Measurements from ENCODE around the gene SCTR. TPM values are rescaled to one million over a fixed set of nuclear protein-coding genes. Genes with fewer than 3 reads are reported as not detected.

Gene SCTR
- total and polyA plus RNA-seq, 2 of the 13 experiments (the other 11 are each of a cell fraction or from before 2014, with no cell fraction given), result not detected

DNA sequence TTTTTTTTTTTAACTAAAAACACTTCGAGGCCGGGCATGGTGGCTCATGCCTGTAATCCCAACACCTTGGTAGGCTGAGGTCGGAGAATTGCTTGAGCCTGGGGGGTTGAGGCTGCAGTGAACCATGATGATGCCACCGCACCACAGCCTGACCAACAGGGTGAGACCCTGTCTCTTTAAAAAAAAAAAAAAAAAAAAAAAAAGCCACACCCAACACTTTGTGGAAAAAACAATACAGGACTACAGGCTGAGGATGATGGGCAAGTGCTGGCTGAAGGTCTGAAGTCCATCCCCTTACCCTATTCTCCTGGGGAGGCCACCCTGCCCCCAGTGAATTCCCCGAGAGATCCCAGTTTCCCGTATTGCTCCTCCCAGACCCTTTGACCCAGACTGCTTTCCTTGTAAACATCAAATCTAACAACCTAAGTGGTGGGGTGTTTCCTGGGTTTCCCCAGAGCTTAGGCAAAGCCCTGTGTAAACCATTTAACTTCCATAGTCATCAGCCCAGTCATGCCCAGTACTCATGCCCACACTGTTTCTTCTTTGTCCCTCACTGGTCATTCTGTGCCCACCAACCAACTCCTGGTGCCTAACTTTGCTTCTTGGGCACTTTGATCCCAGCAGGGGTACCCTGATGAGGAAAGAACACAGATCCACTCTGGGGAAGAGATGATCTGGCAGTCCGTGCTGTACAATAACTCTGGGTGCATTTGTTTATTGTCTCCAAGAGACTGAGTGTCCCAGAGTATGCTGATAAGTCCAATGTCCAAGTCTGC is 98.5 kb downstream of the SCTR start (continued):
- TF ChIP-seq, protein P1, sequence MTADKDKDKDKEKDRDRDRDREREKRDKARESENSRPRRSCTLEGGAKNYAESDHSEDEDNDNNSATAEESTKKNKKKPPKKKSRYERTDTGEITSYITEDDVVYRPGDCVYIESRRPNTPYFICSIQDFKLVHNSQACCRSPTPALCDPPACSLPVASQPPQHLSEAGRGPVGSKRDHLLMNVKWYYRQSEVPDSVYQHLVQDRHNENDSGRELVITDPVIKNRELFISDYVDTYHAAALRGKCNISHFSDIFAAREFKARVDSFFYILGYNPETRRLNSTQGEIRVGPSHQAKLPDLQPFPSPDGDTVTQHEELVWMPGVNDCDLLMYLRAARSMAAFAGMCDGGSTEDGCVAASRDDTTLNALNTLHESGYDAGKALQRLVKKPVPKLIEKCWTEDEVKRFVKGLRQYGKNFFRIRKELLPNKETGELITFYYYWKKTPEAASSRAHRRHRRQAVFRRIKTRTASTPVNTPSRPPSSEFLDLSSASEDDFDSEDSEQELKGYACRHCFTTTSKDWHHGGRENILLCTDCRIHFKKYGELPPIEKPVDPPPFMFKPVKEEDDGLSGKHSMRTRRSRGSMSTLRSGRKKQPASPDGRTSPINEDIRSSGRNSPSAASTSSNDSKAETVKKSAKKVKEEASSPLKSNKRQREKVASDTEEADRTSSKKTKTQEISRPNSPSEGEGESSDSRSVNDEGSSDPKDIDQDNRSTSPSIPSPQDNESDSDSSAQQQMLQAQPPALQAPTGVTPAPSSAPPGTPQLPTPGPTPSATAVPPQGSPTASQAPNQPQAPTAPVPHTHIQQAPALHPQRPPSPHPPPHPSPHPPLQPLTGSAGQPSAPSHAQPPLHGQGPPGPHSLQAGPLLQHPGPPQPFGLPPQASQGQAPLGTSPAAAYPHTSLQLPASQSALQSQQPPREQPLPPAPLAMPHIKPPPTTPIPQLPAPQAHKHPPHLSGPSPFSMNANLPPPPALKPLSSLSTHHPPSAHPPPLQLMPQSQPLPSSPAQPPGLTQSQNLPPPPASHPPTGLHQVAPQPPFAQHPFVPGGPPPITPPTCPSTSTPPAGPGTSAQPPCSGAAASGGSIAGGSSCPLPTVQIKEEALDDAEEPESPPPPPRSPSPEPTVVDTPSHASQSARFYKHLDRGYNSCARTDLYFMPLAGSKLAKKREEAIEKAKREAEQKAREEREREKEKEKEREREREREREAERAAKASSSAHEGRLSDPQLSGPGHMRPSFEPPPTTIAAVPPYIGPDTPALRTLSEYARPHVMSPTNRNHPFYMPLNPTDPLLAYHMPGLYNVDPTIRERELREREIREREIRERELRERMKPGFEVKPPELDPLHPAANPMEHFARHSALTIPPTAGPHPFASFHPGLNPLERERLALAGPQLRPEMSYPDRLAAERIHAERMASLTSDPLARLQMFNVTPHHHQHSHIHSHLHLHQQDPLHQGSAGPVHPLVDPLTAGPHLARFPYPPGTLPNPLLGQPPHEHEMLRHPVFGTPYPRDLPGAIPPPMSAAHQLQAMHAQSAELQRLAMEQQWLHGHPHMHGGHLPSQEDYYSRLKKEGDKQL (CRISPR knock-in tag; IDR thresholded peaks at IDR 0.05; ENCODE audit: low read depth), result peak; percentile 84
- TF ChIP-seq FOXK2 (IDR thresholded peaks at IDR 0.05) (peak; percentile 68), ZEB1 (IDR thresholded peaks at IDR 0.05; ENCODE audit: insufficient replicate concordance, low read depth) (peak; percentile 68), SOX6 (IDR thresholded peaks at IDR 0.05) (no peak), SOX6 (CRISPR knock-in tag; IDR thresholded peaks at IDR 0.05) (peak; percentile 96), ZNF17 (CRISPR knock-in tag; IDR thresholded peaks at IDR 0.05) (no peak), GFI1 (CRISPR knock-in tag; IDR thresholded peaks at IDR 0.05; ENCODE audit: borderline replicate concordance) (peak; percentile 64; the same call in 1 of the 2 replicates), ZNF737 (CRISPR knock-in tag; IDR thresholded peaks at IDR 0.05; ENCODE audit: borderline replicate concordance) (no peak), FOXM1 (CRISPR knock-in tag; IDR thresholded peaks at IDR 0.05) (no peak), CBX2 (IDR thresholded peaks at IDR 0.05; ENCODE audit: low read depth, low read length) (no peak), CBX2 (CRISPR knock-in tag; IDR thresholded peaks at IDR 0.05; ENCODE audit: low read depth) (0 out of 2 replicates have a peak, but pooled peaks have one; percentile 35), SMAD3 (CRISPR knock-in tag; IDR thresholded peaks at IDR 0.05) (peak; percentile 82; the same call in 1 of the 2 replicates), KDM2A (CRISPR knock-in tag; IDR thresholded peaks at IDR 0.05; ENCODE audit: borderline replicate concordance, low read depth) (peak; percentile 50), DNMT3B (CRISPR knock-in tag; conservative IDR thresholded peaks at IDR 0.05) (0 out of 2 replicates have a peak, but pooled peaks have one; percentile 40), ISL2 (CRISPR knock-in tag; IDR thresholded peaks at IDR 0.05) (peak; percentile 77)
- TF ChIP-seq, protein P2, sequence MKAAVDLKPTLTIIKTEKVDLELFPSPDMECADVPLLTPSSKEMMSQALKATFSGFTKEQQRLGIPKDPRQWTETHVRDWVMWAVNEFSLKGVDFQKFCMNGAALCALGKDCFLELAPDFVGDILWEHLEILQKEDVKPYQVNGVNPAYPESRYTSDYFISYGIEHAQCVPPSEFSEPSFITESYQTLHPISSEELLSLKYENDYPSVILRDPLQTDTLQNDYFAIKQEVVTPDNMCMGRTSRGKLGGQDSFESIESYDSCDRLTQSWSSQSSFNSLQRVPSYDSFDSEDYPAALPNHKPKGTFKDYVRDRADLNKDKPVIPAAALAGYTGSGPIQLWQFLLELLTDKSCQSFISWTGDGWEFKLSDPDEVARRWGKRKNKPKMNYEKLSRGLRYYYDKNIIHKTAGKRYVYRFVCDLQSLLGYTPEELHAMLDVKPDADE (CRISPR knock-in tag; IDR thresholded peaks at IDR 0.05), result no peak
- TF ChIP-seq, protein P3, sequence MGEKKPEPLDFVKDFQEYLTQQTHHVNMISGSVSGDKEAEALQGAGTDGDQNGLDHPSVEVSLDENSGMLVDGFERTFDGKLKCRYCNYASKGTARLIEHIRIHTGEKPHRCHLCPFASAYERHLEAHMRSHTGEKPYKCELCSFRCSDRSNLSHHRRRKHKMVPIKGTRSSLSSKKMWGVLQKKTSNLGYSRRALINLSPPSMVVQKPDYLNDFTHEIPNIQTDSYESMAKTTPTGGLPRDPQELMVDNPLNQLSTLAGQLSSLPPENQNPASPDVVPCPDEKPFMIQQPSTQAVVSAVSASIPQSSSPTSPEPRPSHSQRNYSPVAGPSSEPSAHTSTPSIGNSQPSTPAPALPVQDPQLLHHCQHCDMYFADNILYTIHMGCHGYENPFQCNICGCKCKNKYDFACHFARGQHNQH (CRISPR knock-in tag; IDR thresholded peaks at IDR 0.05), result peak; percentile 90
- TF ChIP-seq, protein P4, sequence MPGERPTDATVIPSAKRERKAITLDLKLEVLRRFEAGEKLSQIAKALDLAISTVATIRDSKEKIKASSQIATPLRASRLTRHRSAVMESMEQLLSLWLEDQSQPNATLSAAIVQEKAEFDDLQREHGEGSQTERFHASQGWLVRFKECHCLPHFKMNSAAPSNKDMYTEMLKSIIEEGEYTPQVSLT (CRISPR knock-in tag; IDR thresholded peaks at IDR 0.05; ENCODE audit: borderline replicate concordance, low read depth), result no peak
- TF ChIP-seq, protein P5, sequence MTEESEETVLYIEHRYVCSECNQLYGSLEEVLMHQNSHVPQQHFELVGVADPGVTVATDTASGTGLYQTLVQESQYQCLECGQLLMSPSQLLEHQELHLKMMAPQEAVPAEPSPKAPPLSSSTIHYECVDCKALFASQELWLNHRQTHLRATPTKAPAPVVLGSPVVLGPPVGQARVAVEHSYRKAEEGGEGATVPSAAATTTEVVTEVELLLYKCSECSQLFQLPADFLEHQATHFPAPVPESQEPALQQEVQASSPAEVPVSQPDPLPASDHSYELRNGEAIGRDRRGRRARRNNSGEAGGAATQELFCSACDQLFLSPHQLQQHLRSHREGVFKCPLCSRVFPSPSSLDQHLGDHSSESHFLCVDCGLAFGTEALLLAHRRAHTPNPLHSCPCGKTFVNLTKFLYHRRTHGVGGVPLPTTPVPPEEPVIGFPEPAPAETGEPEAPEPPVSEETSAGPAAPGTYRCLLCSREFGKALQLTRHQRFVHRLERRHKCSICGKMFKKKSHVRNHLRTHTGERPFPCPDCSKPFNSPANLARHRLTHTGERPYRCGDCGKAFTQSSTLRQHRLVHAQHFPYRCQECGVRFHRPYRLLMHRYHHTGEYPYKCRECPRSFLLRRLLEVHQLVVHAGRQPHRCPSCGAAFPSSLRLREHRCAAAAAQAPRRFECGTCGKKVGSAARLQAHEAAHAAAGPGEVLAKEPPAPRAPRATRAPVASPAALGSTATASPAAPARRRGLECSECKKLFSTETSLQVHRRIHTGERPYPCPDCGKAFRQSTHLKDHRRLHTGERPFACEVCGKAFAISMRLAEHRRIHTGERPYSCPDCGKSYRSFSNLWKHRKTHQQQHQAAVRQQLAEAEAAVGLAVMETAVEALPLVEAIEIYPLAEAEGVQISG (CRISPR knock-in tag; IDR thresholded peaks at IDR 0.05), result peak; percentile 65
